Measurements from ENCODE around the gene ITGBL1. TPM values are rescaled to one million over a fixed set of nuclear protein-coding genes. Genes with fewer than 3 reads are reported as not detected.

ITGBL1 gene
- total and polyA plus RNA-seq, 2 donors (not counting 3 experiments of a cell fraction or from before 2014, with no cell fraction given) = 4.6 to 8.8 TPM

DNA sequence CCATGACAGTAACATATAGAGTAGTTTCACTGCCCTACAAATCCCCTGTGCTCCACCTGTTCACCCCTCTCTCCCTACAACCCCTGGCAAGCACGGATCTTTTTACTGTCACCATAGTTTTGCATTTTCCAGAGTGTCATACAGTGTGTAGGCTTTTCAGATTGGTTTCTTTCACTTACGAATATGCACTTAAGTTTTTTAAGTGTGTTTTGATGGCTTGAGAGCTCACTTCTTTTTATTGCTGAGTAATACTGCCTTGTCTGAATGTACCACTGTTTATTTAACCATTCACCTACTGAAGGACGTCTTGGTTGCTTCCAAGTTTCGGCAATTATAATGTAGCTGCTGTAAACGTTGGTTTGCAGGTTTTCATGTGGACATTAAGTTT is 175.1 kb downstream of the ITGBL1 start:
- Histone ChIP-seq H3K9me3 (replicated peaks; ENCODE audit: control insufficient read depth, insufficient read depth, low read length) (no peaks in the 10 kb centered on the region), H3K4me1 (ENCODE audit: control insufficient read depth, extremely low read depth, insufficient read depth, low read length) (peaks cover 30% of the 10 kb centered on the region), H3K4me2 (ENCODE audit: insufficient read depth, low read length) (no peak overlapping the region), H3K27ac (ENCODE audit: insufficient read depth, low read depth, low read length) (no peak overlapping the region), H3K9ac (replicated peaks; ENCODE audit: extremely low read depth, insufficient read depth, low read length) (peak overlapping the region; percentile 68), H3K27me3 (ENCODE audit: control insufficient read depth in 2 of 2, insufficient read depth in 2 of 2, low read length in 2 of 2) (no peaks in the 10 kb centered on the region), H3K79me2 (ENCODE audit: control insufficient read depth, insufficient read depth, low read length) (no peaks in the 10 kb centered on the region), H3K4me3 (replicated peaks in 1 of 3; ENCODE audit: insufficient read depth in 1 of 3, low read depth in 1 of 3, low read length in 3 of 3) (no peak overlapping the region), H4K20me1 (replicated peaks; ENCODE audit: control insufficient read depth, extremely low read depth, insufficient read depth, low read length) (no peaks in the 10 kb centered on the region), H3K36me3 (ENCODE audit: control insufficient read depth in 2 of 2, extremely low read depth in 1 of 2, insufficient read depth in 2 of 2, low read length in 2 of 2) (no peaks in the 10 kb centered on the region), H3K9me1 (replicated peaks; ENCODE audit: control insufficient read depth, extremely low read depth, insufficient read depth, low read length) (no peaks in the 10 kb centered on the region), H2AFZ (ENCODE audit: low read depth, low read length) (peak overlapping the region; percentile 28)
- TF ChIP-seq GATA2 (IDR thresholded peaks at IDR 0.05; ENCODE audit: insufficient read depth, insufficient read length, low read depth, low read length) (no peak), POLR2A (IDR thresholded peaks at IDR 0.05; ENCODE audit: low read depth, low read length) (no peak), FOS (IDR thresholded peaks at IDR 0.05; ENCODE audit: borderline replicate concordance, insufficient read depth, low read length) (no peak)
- TF ChIP-seq, protein P1, sequence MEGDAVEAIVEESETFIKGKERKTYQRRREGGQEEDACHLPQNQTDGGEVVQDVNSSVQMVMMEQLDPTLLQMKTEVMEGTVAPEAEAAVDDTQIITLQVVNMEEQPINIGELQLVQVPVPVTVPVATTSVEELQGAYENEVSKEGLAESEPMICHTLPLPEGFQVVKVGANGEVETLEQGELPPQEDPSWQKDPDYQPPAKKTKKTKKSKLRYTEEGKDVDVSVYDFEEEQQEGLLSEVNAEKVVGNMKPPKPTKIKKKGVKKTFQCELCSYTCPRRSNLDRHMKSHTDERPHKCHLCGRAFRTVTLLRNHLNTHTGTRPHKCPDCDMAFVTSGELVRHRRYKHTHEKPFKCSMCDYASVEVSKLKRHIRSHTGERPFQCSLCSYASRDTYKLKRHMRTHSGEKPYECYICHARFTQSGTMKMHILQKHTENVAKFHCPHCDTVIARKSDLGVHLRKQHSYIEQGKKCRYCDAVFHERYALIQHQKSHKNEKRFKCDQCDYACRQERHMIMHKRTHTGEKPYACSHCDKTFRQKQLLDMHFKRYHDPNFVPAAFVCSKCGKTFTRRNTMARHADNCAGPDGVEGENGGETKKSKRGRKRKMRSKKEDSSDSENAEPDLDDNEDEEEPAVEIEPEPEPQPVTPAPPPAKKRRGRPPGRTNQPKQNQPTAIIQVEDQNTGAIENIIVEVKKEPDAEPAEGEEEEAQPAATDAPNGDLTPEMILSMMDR (IDR thresholded peaks at IDR 0.05; ENCODE audit: extremely low read depth in 1 of 2, insufficient read depth in 1 of 2, low read depth in 1 of 2, low read length in 2 of 2) = no peak
- peak; percentile 36 for DNase-seq (ENCODE audit: low read depth, low spot score)
- CTCF ChIA-PET = interaction anchor here (1.3 kb wide), 1 partner anchor 483 kb away, joined by 4 read pairs; no protein-coding TSS in a partner anchor
- FAIRE-seq = no peak
- intact Hi-C loops (cut with micrococcal nuclease) = no loop called here
- dilution Hi-C loops (cut with MboI; ENCODE audit: extremely low pct_ligation_motif_present, low sequenced_read_pairs) = no loop called here
- POLR2A ChIA-PET = no interaction called here
- BruUV-seq (replicated peaks) = no TSS peak

DNA sequence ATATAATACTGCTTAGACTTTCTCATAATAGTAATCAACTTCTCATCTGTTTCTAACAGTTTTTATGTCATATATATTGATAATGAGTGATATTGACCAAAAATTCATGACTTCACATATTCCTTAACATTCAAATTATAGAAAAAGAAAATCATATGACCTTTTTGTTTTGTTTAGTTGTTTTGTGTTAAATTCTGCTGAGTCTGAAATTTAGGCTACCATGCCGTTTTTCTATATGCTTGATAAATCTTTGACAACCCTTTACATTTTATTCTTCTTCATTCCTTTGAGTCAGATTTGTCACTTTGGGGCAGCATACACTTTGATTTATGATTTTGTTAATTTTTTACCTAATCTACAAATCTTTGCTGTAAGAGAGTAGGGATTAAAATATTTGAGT is 176.4 kb downstream of the ITGBL1 start:
- Histone ChIP-seq H3K9me1 (replicated peaks; ENCODE audit: control insufficient read depth, extremely low read depth, insufficient read depth, low read length) (no peaks in the 10 kb centered on the region), H3K27ac (ENCODE audit: insufficient read depth, low read depth, low read length) (no peak overlapping the region), H3K27me3 (ENCODE audit: control insufficient read depth in 2 of 2, insufficient read depth in 2 of 2, low read length in 2 of 2) (no peaks in the 10 kb centered on the region), H3K79me2 (ENCODE audit: control insufficient read depth, insufficient read depth, low read length) (no peaks in the 10 kb centered on the region), H4K20me1 (replicated peaks; ENCODE audit: control insufficient read depth, extremely low read depth, insufficient read depth, low read length) (no peaks in the 10 kb centered on the region), H3K4me1 (ENCODE audit: control insufficient read depth, extremely low read depth, insufficient read depth, low read length) (peaks cover 17% of the 10 kb centered on the region), H3K4me2 (ENCODE audit: insufficient read depth, low read length) (no peak overlapping the region), H3K9me3 (replicated peaks; ENCODE audit: control insufficient read depth, insufficient read depth, low read length) (no peaks in the 10 kb centered on the region), H3K4me3 (replicated peaks in 1 of 3; ENCODE audit: insufficient read depth in 1 of 3, low read depth in 1 of 3, low read length in 3 of 3) (no peak overlapping the region), H2AFZ (ENCODE audit: low read depth, low read length) (no peak overlapping the region), H3K9ac (replicated peaks; ENCODE audit: extremely low read depth, insufficient read depth, low read length) (no peak overlapping the region), H3K36me3 (ENCODE audit: control insufficient read depth in 2 of 2, extremely low read depth in 1 of 2, insufficient read depth in 2 of 2, low read length in 2 of 2) (no peaks in the 10 kb centered on the region)
- TF ChIP-seq FOS (IDR thresholded peaks at IDR 0.05; ENCODE audit: borderline replicate concordance, insufficient read depth, low read length) = no peak
- TF ChIP-seq JUN (IDR thresholded peaks at IDR 0.05; ENCODE audit: borderline replicate concordance, insufficient read depth, insufficient read length, low read depth) = no peak
- no peak for TF ChIP-seq MYC (IDR thresholded peaks at IDR 0.05; ENCODE audit: low read depth, low read length)
- no peak for TF ChIP-seq GATA2 (IDR thresholded peaks at IDR 0.05; ENCODE audit: insufficient read depth, insufficient read length, low read depth, low read length)
- TF ChIP-seq POLR2AphosphoS5 (IDR thresholded peaks at IDR 0.05; ENCODE audit: insufficient read depth, low read depth, low read length) = no peak
- TF ChIP-seq, protein P2, sequence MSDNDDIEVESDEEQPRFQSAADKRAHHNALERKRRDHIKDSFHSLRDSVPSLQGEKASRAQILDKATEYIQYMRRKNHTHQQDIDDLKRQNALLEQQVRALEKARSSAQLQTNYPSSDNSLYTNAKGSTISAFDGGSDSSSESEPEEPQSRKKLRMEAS (IDR thresholded peaks at IDR 0.05; ENCODE audit: insufficient read depth, insufficient read length) = no peak
- TF ChIP-seq POLR2A (IDR thresholded peaks at IDR 0.05; ENCODE audit: low read depth, low read length) = no peak
- TF ChIP-seq, protein P1 (IDR thresholded peaks at IDR 0.05; ENCODE audit: extremely low read depth in 1 of 2, insufficient read depth in 1 of 2, low read depth in 1 of 2, low read length in 2 of 2) = no peak
- TF ChIP-seq EZH2 (IDR thresholded peaks at IDR 0.05; ENCODE audit: borderline replicate concordance, low read depth, low read length, severe bottlenecking) = no peak
- ChIA-PET POLR2A (no interaction called here), CTCF (no interaction called here)
- FAIRE-seq (no peak), DNase-seq (ENCODE audit: low read depth, low spot score) (no peak)
- dilution Hi-C loops (cut with MboI; ENCODE audit: extremely low pct_ligation_motif_present, low sequenced_read_pairs) (no loop called here), intact Hi-C loops (cut with micrococcal nuclease) (no loop called here)
- BruUV-seq (replicated peaks) = no TSS peak

All from endothelial cell of umbilical vein (primary cell).